Peyer's patch (tissue), 4 donors: ENCODE data around the gene LRP3. TPM values are rescaled to one million over a fixed set of nuclear protein-coding genes. Genes with fewer than 3 reads are reported as not detected.

ENCODE experiments used
- DNase-seq, 3 donors: peaks; one replicate each; pipeline ENCODE4 v3.0.0-alpha.2; 2017 to 2019
- H3K27ac ChIP-seq, 4 donors: fragments of 200-600 bp; sonication (generic); one replicate each; pipeline ENCODE4 v1.5.1; 2016 to 2019
- H3K27me3 ChIP-seq, 2 donors: fragments of 200-600 bp; sonication (generic); one replicate each; pipeline ENCODE4 v1.5.1; 2019
- H3K36me3 ChIP-seq, 3 donors: fragments of 200-600 bp; sonication (generic); one replicate each; pipeline ENCODE4 v1.5.1; 2016 to 2019
- H3K4me1 ChIP-seq, 4 donors: fragments of 200-600 bp; sonication (generic); one replicate each; pipeline ENCODE4 v1.5.1; 2016 to 2019
- H3K4me3 ChIP-seq, 4 donors: fragments of 200-600 bp; sonication (generic); 1 replicate in 3 of 4; 2 replicates in 1 of 4; pipeline ENCODE4 v1.5.1; 2016 to 2019; ENCODE audit warnings: mild to moderate bottlenecking in 1 of 4
- H3K9me3 ChIP-seq, 4 donors: fragments of 200-600 bp; sonication (generic); one replicate each; pipeline ENCODE4 v1.5.1; 2016 to 2019; ENCODE audit warnings: mild to moderate bottlenecking in 1 of 4
- CTCF ChIP-seq, 6 experiments: fragments of 450-650 bp in 4 of 6; fragments of 200-600 bp in 2 of 6; sonication (generic) in 1 of 6; IDR thresholded peaks; one replicate each; pipeline ENCODE4 v1.5.1; 2017 to 2019; ENCODE audit warnings: antibody characterized with exemption in 6 of 6, mild to moderate bottlenecking in 3 of 6, moderate library complexity in 1 of 6
- POLR2A ChIP-seq, 2 donors: fragments of 450-650 bp; IDR thresholded peaks; one replicate each; pipeline ENCODE4 v1.5.1; 2017; ENCODE audit warnings: antibody characterized with exemption in 2 of 2, mild to moderate bottlenecking in 2 of 2, moderate library complexity in 2 of 2
- total RNA-seq, 4 donors: library from RNA; depleted of rRNA; stranded (reverse); fragments of >200 nt; gene quantifications; one replicate each; pipeline ENCODE4 v1.1.0, GENCODE V29; 2016

Gene LRP3
- total RNA-seq, 4 donors from 2014 or later: 6.7 to 25.6 (median 7.8) TPM

GRCh38 chr19:33156334-33156733 lies 37.8 kb upstream of the LRP3 start:
- no peak overlapping the region for H3K4me3 ChIP-seq

GRCh38 chr19:33157906-33158305 lies 36.2 kb upstream of the LRP3 start:
- Histone ChIP-seq H3K4me3 (no peak overlapping the region), H3K9me3 (no peaks in the 10 kb centered on the region), H3K27ac (no peak overlapping the region), H3K4me1 (no peaks in the 10 kb centered on the region), H3K27me3 (no peaks in the 10 kb centered on the region), H3K36me3 (no peaks in the 10 kb centered on the region)
- DNase-seq: no peak
- TF ChIP-seq POLR2A (IDR thresholded peaks at IDR 0.05) (no peak), CTCF (IDR thresholded peaks at IDR 0.05) (no peak)

More at GRCh38 chr19:33156334-33156733, 37.8 kb upstream of the LRP3 start:
- H3K27me3 ChIP-seq: no peaks in the 10 kb centered on the region
- H3K9me3 ChIP-seq: no peaks in the 10 kb centered on the region
- no peak overlapping the region for H3K27ac ChIP-seq
- TF ChIP-seq CTCF (IDR thresholded peaks at IDR 0.05): no peak
- no peak for TF ChIP-seq POLR2A (IDR thresholded peaks at IDR 0.05)
- no peaks in the 10 kb centered on the region for H3K4me1 ChIP-seq
- no peaks in the 10 kb centered on the region for H3K36me3 ChIP-seq
- DNase-seq: no peak

GRCh38 chr19:33158365-33158764 lies 35.8 kb upstream of the LRP3 start:
- Histone ChIP-seq H3K27me3 (no peaks in the 10 kb centered on the region), H3K27ac (no peak overlapping the region), H3K4me1 (no peaks in the 10 kb centered on the region), H3K9me3 (no peaks in the 10 kb centered on the region), H3K36me3 (no peaks in the 10 kb centered on the region), H3K4me3 (no peak overlapping the region)
- TF ChIP-seq POLR2A (IDR thresholded peaks at IDR 0.05) (no peak), CTCF (IDR thresholded peaks at IDR 0.05) (no peak)
- no peak for DNase-seq

GRCh38 chr19:33159149-33159548 lies 35.0 kb upstream of the LRP3 start:
- H3K4me3 ChIP-seq: no peak overlapping the region
- no peak for TF ChIP-seq POLR2A (IDR thresholded peaks at IDR 0.05)
- TF ChIP-seq CTCF (IDR thresholded peaks at IDR 0.05): no peak
- no peaks in the 10 kb centered on the region for H3K27me3 ChIP-seq
- H3K27ac ChIP-seq: no peak overlapping the region
- no peaks in the 10 kb centered on the region for H3K9me3 ChIP-seq
- no peaks in the 10 kb centered on the region for H3K4me1 ChIP-seq
- H3K36me3 ChIP-seq: no peaks in the 10 kb centered on the region
- no peak for DNase-seq

GRCh38 chr19:33159893-33160292 lies 34.2 kb upstream of the LRP3 start:
- no peak for DNase-seq
- no peak for TF ChIP-seq CTCF (IDR thresholded peaks at IDR 0.05)
- no peak for TF ChIP-seq POLR2A (IDR thresholded peaks at IDR 0.05)
- H3K27me3 ChIP-seq: no peaks in the 10 kb centered on the region
- H3K36me3 ChIP-seq: no peaks in the 10 kb centered on the region
- no peak overlapping the region for H3K27ac ChIP-seq
- no peaks in the 10 kb centered on the region for H3K4me1 ChIP-seq
- no peak overlapping the region for H3K4me3 ChIP-seq
- H3K9me3 ChIP-seq: no peaks in the 10 kb centered on the region

GRCh38 chr19:33161201-33161600 lies 32.9 kb upstream of the LRP3 start:
- Histone ChIP-seq H3K36me3 (no peaks in the 10 kb centered on the region), H3K27ac (no peak overlapping the region), H3K9me3 (no peaks in the 10 kb centered on the region), H3K4me3 (no peak overlapping the region), H3K27me3 (no peaks in the 10 kb centered on the region), H3K4me1 (no peaks in the 10 kb centered on the region)
- no peak for TF ChIP-seq POLR2A (IDR thresholded peaks at IDR 0.05)
- TF ChIP-seq CTCF (IDR thresholded peaks at IDR 0.05): no peak
- DNase-seq: no peak
